HEK293 (cell line): Measurements from ENCODE around the gene SLC2A2.

Experiments used
- CTCF ChIA-PET: fragments of 350-600 bp; formaldehyde crosslinking; extraction: SDS; loops from one replicate; lab custom pipeline; 2021; ENCODE audit warnings: antibody characterized with exemption; lab: Yijun Ruan, JAX
- POLR2A ChIA-PET: fragments of 300-600 bp; formaldehyde crosslinking; extraction: SDS; loops from one replicate; lab custom pipeline; 2020; ENCODE audit warnings: antibody characterized with exemption, inconsistent platforms; lab: Yijun Ruan, JAX
- H3K27ac ChIP-seq: fragments of 200-500 bp; sonication (Bioruptor generic); 2 replicates; pipeline ENCODE4 v1.5.1; 2014; ENCODE audit warnings: low read depth, low read length, control low read depth, inconsistent platforms; ENCODE audit errors: extremely low read depth
- H3K36me3 ChIP-seq, 2 experiments: fragments of 200-500 bp in 1 of 2; sonication (Bioruptor generic) in 1 of 2; 1 replicate in 1 of 2; 2 replicates in 1 of 2; pipeline ENCODE4 v1.5.1; 2014 to 2017; ENCODE audit warnings: inconsistent platforms in 2 of 2, low read length in 2 of 2; ENCODE audit not compliant: control insufficient read depth in 2 of 2, insufficient read depth in 1 of 2
- H3K4me1 ChIP-seq: fragments of 200-500 bp; sonication (Bioruptor generic); 2 replicates; pipeline ENCODE4 v1.5.1; 2014; ENCODE audit warnings: mild to moderate bottlenecking, low read length, inconsistent platforms; ENCODE audit not compliant: control insufficient read depth, insufficient read depth
- H3K4me3 ChIP-seq: 2 replicates; pipeline ENCODE4 v1.5.1; 2011; ENCODE audit warnings: low read depth, mild to moderate bottlenecking, control low read depth, low read length, moderate library complexity
- H3K9me3 ChIP-seq: fragments of 200-500 bp; sonication (Bioruptor generic); 2 replicates; pipeline ENCODE4 v1.5.1; 2014; ENCODE audit warnings: low read depth, low read length, inconsistent platforms; ENCODE audit not compliant: control insufficient read depth, insufficient read depth
- HOXA7 ChIP-seq: sonication (generic); formaldehyde crosslinking; IDR thresholded peaks from 2 replicates; pipeline ENCODE4 v1.8.1; 2022; ENCODE audit warnings: missing genetic modification reagents, borderline replicate concordance
- ZBTB6 ChIP-seq: fragments of 450-650 bp; formaldehyde crosslinking; IDR thresholded peaks from 2 replicates; pipeline ENCODE4 v1.5.1; 2017; ENCODE audit warnings: missing biosample characterization, missing genetic modification characterization
- ZBTB7A ChIP-seq: fragments of 450-650 bp; formaldehyde crosslinking; IDR thresholded peaks from 2 replicates; pipeline ENCODE4 v1.5.1; 2016; ENCODE audit warnings: low read depth, missing biosample characterization, missing genetic modification characterization
- ZNF112 ChIP-seq: fragments of 450-650 bp; formaldehyde crosslinking; IDR thresholded peaks from 2 replicates; pipeline ENCODE4 v1.5.0; 2017; ENCODE audit warnings: missing biosample characterization, missing genetic modification characterization
- ZNF248 ChIP-seq: fragments of 450-650 bp; formaldehyde crosslinking; IDR thresholded peaks from 2 replicates; pipeline ENCODE4 v1.5.1; 2017; ENCODE audit warnings: missing biosample characterization, missing genetic modification characterization
- ZNF292 ChIP-seq: fragments of 450-650 bp; formaldehyde crosslinking; IDR thresholded peaks from 2 replicates; pipeline ENCODE4 v1.5.1; 2016; ENCODE audit warnings: low read depth, missing biosample characterization, missing genetic modification characterization, borderline replicate concordance
- ZNF354C ChIP-seq: fragments of 450-650 bp; formaldehyde crosslinking; IDR thresholded peaks from 2 replicates; pipeline ENCODE4 v1.5.1; 2016; ENCODE audit warnings: missing biosample characterization, missing genetic modification characterization, low read depth, borderline replicate concordance
- ZNF510 ChIP-seq: fragments of 450-650 bp; formaldehyde crosslinking; IDR thresholded peaks from 2 replicates; pipeline ENCODE4 v1.5.1; 2018; ENCODE audit warnings: mild to moderate bottlenecking, missing genetic modification characterization, missing biosample characterization; ENCODE audit not compliant: insufficient replicate concordance
- ZNF623 ChIP-seq: fragments of 450-650 bp; formaldehyde crosslinking; IDR thresholded peaks from 2 replicates; pipeline ENCODE4 v1.5.1; 2016; ENCODE audit warnings: missing biosample characterization, missing genetic modification characterization
- ZNF660 ChIP-seq: fragments of 450-650 bp; IDR thresholded peaks from 2 replicates; pipeline ENCODE4 v1.5.1; 2018; ENCODE audit warnings: missing biosample characterization, mild to moderate bottlenecking, missing genetic modification characterization
- ZNF792 ChIP-seq: fragments of 450-650 bp; formaldehyde crosslinking; IDR thresholded peaks from 2 replicates; pipeline ENCODE4 v1.5.1; 2016; ENCODE audit warnings: missing biosample characterization, missing genetic modification characterization
- TF ChIP-seq, protein P1 (sequence below): fragments of 450-650 bp; formaldehyde crosslinking; IDR thresholded peaks from 2 replicates; pipeline ENCODE4 v1.5.1; 2017; ENCODE audit warnings: missing biosample characterization, mild to moderate bottlenecking, missing genetic modification characterization, moderate library complexity
- TF ChIP-seq, protein P2 (sequence below): fragments of 450-650 bp; formaldehyde crosslinking; IDR thresholded peaks from 2 replicates; pipeline ENCODE4 v1.5.1; 2016; ENCODE audit warnings: missing biosample characterization, missing genetic modification characterization
- TF ChIP-seq, protein P3 (sequence below): fragments of 450-650 bp; formaldehyde crosslinking; IDR thresholded peaks from 2 replicates; pipeline ENCODE4 v1.5.1; 2016; ENCODE audit warnings: missing biosample characterization, missing genetic modification characterization, borderline replicate concordance
- TF ChIP-seq, protein P4 (sequence below): fragments of 450-650 bp; formaldehyde crosslinking; IDR thresholded peaks from 2 replicates; pipeline ENCODE4; 2016; ENCODE audit warnings: missing biosample characterization, missing genetic modification characterization
- TF ChIP-seq, protein P5 (sequence below): fragments of 450-650 bp; formaldehyde crosslinking; IDR thresholded peaks from 2 replicates; pipeline ENCODE4 v1.5.1; 2016; ENCODE audit warnings: missing biosample characterization, missing genetic modification characterization

Gene SLC2A2

DNA sequence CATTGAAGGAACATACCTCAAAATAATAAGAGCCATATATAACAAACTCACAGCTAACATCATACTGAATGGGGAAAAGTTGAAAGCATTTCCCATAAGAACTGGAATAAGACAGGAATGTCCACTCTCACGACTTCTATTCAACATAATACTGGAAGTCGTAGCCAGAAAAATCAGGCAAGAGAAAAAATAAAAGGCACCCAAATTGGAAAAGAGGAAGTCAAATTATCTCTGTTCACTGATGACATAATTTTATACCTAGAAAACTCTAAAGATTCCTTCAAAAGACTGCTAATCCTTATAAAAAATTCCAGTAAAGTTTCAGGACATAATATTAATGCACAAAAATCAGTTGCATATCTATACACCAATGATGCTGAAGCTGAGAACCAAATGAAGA lies 34.9 kb downstream of the SLC2A2 start (continued):
- TF ChIP-seq ZNF248: no peak

- H3K9me3 ChIP-seq: no peaks in the 10 kb centered on the region
- H3K27ac ChIP-seq: no peak overlapping the region
- POLR2A ChIA-PET: no interaction called here
- CTCF ChIA-PET: no interaction called here
- H3K36me3 ChIP-seq: no peaks in the 10 kb centered on the region
- TF ChIP-seq, protein P1, sequence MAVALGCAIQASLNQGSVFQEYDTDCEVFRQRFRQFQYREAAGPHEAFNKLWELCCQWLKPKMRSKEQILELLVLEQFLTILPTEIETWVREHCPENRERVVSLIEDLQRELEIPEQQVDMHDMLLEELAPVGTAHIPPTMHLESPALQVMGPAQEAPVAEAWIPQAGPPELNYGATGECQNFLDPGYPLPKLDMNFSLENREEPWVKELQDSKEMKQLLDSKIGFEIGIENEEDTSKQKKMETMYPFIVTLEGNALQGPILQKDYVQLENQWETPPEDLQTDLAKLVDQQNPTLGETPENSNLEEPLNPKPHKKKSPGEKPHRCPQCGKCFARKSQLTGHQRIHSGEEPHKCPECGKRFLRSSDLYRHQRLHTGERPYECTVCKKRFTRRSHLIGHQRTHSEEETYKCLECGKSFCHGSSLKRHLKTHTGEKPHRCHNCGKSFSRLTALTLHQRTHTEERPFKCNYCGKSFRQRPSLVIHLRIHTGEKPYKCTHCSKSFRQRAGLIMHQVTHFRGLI (tag by site-specific recombination): peak; percentile 85
- TF ChIP-seq ZBTB7A: no peak
- TF ChIP-seq ZNF292 (tag by site-specific recombination): no peak
- no peak for TF ChIP-seq ZNF510 (tag by site-specific recombination)
- no peak for TF ChIP-seq ZBTB6 (tag by site-specific recombination)
- no peak for TF ChIP-seq ZNF112
- H3K4me3 ChIP-seq: no peak overlapping the region
- H3K4me1 ChIP-seq: no peaks in the 10 kb centered on the region
These were observed 37.3 kb downstream of the SLC2A2 start for GRCh38 chr3:170989100-170989648.

DNA sequence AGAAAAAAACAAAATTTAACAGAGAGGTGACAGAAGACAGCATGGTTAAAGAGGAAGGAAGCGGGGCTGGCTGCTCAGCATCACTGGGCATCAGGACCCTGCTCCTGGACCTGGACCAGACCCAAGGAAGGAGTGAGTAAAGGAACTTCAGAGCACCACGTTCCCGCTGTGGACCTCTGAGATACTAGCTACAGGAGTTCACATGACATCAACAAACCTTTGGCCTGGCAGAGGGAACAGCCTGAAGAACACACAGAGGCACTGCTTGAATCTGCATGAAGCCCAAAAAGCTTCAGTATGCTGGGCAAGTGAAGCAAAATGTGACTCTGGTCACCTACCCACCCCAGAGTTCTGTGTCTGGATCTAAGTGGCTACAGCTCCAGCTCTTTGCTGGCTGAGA lies 38.1 kb downstream of the SLC2A2 start:
- no peaks in the 10 kb centered on the region for H3K9me3 ChIP-seq
- POLR2A ChIA-PET: no interaction called here
- CTCF ChIA-PET: no interaction called here
- H3K36me3 ChIP-seq: no peaks in the 10 kb centered on the region
- H3K4me1 ChIP-seq: no peaks in the 10 kb centered on the region
- H3K27ac ChIP-seq: no peak overlapping the region
- H3K4me3 ChIP-seq: no peak overlapping the region
- no peak for TF ChIP-seq ZNF660 (tag by site-specific recombination)
- TF ChIP-seq, all 188 proteins: peak for 0

DNA sequence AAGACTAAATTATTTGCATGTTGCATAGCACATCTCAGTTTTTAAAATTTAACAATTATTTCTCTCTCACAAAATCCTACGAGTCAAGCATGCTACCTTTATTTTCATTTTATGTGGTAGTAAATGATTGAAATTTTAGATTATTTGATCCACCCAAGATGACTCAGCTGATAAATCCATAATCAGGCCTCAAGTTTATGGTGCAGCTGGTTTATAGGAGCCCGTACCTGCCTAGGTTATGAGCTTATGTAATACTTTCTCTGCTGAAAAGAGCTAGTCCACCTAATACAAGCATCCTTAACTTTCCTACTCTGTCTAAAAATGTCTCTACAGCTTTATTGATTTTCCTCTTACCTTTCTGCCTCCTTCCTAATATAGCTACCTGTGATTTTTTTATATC lies 41.2 kb downstream of the SLC2A2 start:
- H3K4me1 ChIP-seq: no peaks in the 10 kb centered on the region
- CTCF ChIA-PET: interaction anchor here (0.5 to 0.9 kb wide), 2 partner anchors 178 to 475 kb away, joined by 3 to 5 read pairs; partner anchors contain the start of gene TNIK
- H3K9me3 ChIP-seq: no peaks in the 10 kb centered on the region
- H3K4me3 ChIP-seq: no peak overlapping the region
- TF ChIP-seq, protein P2, sequence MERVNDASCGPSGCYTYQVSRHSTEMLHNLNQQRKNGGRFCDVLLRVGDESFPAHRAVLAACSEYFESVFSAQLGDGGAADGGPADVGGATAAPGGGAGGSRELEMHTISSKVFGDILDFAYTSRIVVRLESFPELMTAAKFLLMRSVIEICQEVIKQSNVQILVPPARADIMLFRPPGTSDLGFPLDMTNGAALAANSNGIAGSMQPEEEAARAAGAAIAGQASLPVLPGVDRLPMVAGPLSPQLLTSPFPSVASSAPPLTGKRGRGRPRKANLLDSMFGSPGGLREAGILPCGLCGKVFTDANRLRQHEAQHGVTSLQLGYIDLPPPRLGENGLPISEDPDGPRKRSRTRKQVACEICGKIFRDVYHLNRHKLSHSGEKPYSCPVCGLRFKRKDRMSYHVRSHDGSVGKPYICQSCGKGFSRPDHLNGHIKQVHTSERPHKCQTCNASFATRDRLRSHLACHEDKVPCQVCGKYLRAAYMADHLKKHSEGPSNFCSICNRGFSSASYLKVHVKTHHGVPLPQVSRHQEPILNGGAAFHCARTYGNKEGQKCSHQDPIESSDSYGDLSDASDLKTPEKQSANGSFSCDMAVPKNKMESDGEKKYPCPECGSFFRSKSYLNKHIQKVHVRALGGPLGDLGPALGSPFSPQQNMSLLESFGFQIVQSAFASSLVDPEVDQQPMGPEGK (tag by site-specific recombination): no peak
- TF ChIP-seq ZNF354C (tag by site-specific recombination) (no peak), ZNF792 (tag by site-specific recombination) (no peak), HOXA7 (CRISPR knock-in tag) (no peak), ZNF623 (tag by site-specific recombination) (no peak)
- TF ChIP-seq, protein P3, sequence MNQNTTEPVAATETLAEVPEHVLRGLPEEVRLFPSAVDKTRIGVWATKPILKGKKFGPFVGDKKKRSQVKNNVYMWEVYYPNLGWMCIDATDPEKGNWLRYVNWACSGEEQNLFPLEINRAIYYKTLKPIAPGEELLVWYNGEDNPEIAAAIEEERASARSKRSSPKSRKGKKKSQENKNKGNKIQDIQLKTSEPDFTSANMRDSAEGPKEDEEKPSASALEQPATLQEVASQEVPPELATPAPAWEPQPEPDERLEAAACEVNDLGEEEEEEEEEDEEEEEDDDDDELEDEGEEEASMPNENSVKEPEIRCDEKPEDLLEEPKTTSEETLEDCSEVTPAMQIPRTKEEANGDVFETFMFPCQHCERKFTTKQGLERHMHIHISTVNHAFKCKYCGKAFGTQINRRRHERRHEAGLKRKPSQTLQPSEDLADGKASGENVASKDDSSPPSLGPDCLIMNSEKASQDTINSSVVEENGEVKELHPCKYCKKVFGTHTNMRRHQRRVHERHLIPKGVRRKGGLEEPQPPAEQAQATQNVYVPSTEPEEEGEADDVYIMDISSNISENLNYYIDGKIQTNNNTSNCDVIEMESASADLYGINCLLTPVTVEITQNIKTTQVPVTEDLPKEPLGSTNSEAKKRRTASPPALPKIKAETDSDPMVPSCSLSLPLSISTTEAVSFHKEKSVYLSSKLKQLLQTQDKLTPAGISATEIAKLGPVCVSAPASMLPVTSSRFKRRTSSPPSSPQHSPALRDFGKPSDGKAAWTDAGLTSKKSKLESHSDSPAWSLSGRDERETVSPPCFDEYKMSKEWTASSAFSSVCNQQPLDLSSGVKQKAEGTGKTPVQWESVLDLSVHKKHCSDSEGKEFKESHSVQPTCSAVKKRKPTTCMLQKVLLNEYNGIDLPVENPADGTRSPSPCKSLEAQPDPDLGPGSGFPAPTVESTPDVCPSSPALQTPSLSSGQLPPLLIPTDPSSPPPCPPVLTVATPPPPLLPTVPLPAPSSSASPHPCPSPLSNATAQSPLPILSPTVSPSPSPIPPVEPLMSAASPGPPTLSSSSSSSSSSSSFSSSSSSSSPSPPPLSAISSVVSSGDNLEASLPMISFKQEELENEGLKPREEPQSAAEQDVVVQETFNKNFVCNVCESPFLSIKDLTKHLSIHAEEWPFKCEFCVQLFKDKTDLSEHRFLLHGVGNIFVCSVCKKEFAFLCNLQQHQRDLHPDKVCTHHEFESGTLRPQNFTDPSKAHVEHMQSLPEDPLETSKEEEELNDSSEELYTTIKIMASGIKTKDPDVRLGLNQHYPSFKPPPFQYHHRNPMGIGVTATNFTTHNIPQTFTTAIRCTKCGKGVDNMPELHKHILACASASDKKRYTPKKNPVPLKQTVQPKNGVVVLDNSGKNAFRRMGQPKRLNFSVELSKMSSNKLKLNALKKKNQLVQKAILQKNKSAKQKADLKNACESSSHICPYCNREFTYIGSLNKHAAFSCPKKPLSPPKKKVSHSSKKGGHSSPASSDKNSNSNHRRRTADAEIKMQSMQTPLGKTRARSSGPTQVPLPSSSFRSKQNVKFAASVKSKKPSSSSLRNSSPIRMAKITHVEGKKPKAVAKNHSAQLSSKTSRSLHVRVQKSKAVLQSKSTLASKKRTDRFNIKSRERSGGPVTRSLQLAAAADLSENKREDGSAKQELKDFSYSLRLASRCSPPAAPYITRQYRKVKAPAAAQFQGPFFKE: no peak
- TF ChIP-seq, protein P4, sequence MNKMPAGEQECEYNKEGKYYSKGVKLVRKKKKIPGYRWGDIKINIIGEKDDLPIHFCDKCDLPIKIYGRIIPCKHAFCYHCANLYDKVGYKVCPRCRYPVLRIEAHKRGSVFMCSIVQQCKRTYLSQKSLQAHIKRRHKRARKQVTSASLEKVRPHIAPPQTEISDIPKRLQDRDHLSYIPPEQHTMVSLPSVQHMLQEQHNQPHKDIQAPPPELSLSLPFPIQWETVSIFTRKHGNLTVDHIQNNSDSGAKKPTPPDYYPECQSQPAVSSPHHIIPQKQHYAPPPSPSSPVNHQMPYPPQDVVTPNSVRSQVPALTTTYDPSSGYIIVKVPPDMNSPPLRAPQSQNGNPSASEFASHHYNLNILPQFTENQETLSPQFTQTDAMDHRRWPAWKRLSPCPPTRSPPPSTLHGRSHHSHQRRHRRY (tag by site-specific recombination): no peak
- TF ChIP-seq, protein P5, sequence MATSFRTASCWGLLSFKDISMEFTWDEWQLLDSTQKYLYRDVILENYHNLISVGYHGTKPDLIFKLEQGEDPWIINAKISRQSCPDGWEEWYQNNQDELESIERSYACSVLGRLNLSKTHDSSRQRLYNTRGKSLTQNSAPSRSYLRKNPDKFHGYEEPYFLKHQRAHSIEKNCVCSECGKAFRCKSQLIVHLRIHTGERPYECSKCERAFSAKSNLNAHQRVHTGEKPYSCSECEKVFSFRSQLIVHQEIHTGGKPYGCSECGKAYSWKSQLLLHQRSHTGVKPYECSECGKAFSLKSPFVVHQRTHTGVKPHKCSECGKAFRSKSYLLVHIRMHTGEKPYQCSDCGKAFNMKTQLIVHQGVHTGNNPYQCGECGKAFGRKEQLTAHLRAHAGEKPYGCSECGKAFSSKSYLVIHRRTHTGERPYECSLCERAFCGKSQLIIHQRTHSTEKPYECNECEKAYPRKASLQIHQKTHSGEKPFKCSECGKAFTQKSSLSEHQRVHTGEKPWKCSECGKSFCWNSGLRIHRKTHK (tag by site-specific recombination): no peak
- no peaks in the 10 kb centered on the region for H3K36me3 ChIP-seq
- POLR2A ChIA-PET: no interaction called here
- H3K27ac ChIP-seq: no peak overlapping the region
